PC-3 (cell line): ENCODE measurements around the gene PDE11A. TPM values are rescaled to one million over a fixed set of nuclear protein-coding genes. Genes with fewer than 3 reads are reported as not detected.

ENCODE experiments used
- ATAC-seq: fragments of 200-7000 bp; cut with Tn5 transposase; 2 replicates; pipeline ENCODE4 v1.9.1; 2020; ENCODE audit warnings: mild to moderate bottlenecking, moderate library complexity
- BruUV-seq: library from RNA; stranded (reverse); fragments of 400-500 nt; replicated peaks from 2 replicates; lab custom pipeline; 2021; lab: Mats Ljungman, UMichigan
- CTCF ChIA-PET: fragments of 300-600 bp; sonication (Branson Sonifier 250); formaldehyde crosslinking; loops from one replicate; lab custom pipeline; 2022; ENCODE audit warnings: antibody characterized with exemption; lab: Charles Lee
- POLR2A ChIA-PET: fragments of 300-600 bp; sonication (Branson Sonifier 250); formaldehyde crosslinking; loops from one replicate; lab custom pipeline; 2022; ENCODE audit warnings: antibody characterized with exemption; ENCODE audit not compliant: unreplicated experiment; lab: Charles Lee
- DNase-seq: peaks from one replicate; pipeline ENCODE4 v3.0.0-alpha.2; 2015
- H2AFZ ChIP-seq: fragments of 300-600 bp; sonication (generic); 2 replicates; pipeline ENCODE4 v1.6.0; 2016; ENCODE audit warnings: antibody characterized with exemption, low read length
- H3F3A ChIP-seq: fragments of 300-600 bp; sonication (generic); one replicate; pipeline ENCODE4 v1.6.0; 2017; ENCODE audit warnings: antibody characterized with exemption, low read length, control low read depth, mild to moderate bottlenecking; ENCODE audit not compliant: unreplicated experiment
- H3K27ac ChIP-seq: fragments of 300-600 bp; sonication (generic); 2 replicates; pipeline ENCODE4 v1.5.1; 2016; ENCODE audit warnings: mild to moderate bottlenecking, low read length
- H3K27me3 ChIP-seq: fragments of 300-600 bp; sonication (generic); 2 replicates; pipeline ENCODE4 v1.6.1; 2016; ENCODE audit warnings: low read length, mixed read lengths
- H3K36me3 ChIP-seq: fragments of 300-600 bp; sonication (generic); 2 replicates; pipeline ENCODE4 v1.6.1; 2016; ENCODE audit warnings: low read depth, mixed run types, low read length, mixed read lengths
- H3K4me1 ChIP-seq: fragments of 300-600 bp; sonication (generic); 2 replicates; pipeline ENCODE4 v1.5.1; 2016; ENCODE audit warnings: low read length; ENCODE audit not compliant: insufficient read depth
- H3K4me2 ChIP-seq: fragments of 300-600 bp; sonication (generic); 2 replicates; pipeline ENCODE4 v1.6.0; 2016; ENCODE audit warnings: low read length
- H3K4me3 ChIP-seq: fragments of 300-600 bp; sonication (generic); 2 replicates; pipeline ENCODE4 v1.5.1; 2016; ENCODE audit warnings: mild to moderate bottlenecking, low read length, mixed read lengths
- H3K79me2 ChIP-seq: fragments of 300-600 bp; sonication (generic); 2 replicates; pipeline ENCODE4 v1.6.1; 2017; ENCODE audit warnings: low read length, mixed read lengths
- H3K9ac ChIP-seq: fragments of 300-600 bp; sonication (generic); 2 replicates; pipeline ENCODE4 v1.6.0; 2016; ENCODE audit warnings: mild to moderate bottlenecking, low read length
- H3K9me2 ChIP-seq: fragments of 300-600 bp; sonication (generic); replicated peaks from 2 replicates; pipeline ENCODE4 v1.6.1; 2016; ENCODE audit warnings: mixed run types, low read length, mixed read lengths
- H3K9me3 ChIP-seq: fragments of 300-600 bp; sonication (generic); 2 replicates; pipeline ENCODE4 v1.6.1; 2016; ENCODE audit warnings: low read length, mixed read lengths
- H4K20me1 ChIP-seq: fragments of 300-600 bp; sonication (generic); 2 replicates; pipeline ENCODE4 v1.6.1; 2016; ENCODE audit warnings: low read length, mixed read lengths
- CTCF ChIP-seq: fragments of 300-600 bp; sonication (generic); conservative IDR thresholded peaks from 2 replicates; pipeline ENCODE4 v1.5.1; 2017; ENCODE audit warnings: antibody characterized with exemption, low read depth, mild to moderate bottlenecking, low read length
- EZH2 ChIP-seq: fragments of 300-600 bp; sonication (generic); IDR thresholded peaks from one replicate; pipeline ENCODE4 v1.6.1; 2017; ENCODE audit warnings: antibody characterized with exemption, mild to moderate bottlenecking, low read length; ENCODE audit not compliant: unreplicated experiment
- EZH2phosphoT487 ChIP-seq: fragments of 300-600 bp; sonication (generic); IDR thresholded peaks from 2 replicates; pipeline ENCODE4 v1.6.1; 2018; ENCODE audit warnings: mild to moderate bottlenecking, antibody characterized with exemption, low read length, borderline replicate concordance
- intact Hi-C: fragments of 100-400 bp; cut with micrococcal nuclease; formaldehyde crosslinking; loops from 2 replicates; pipeline ENCODE4 v1.9.0; 2023
- total RNA-seq: library from RNA; depleted of rRNA; stranded (reverse); fragments of >200 nt; gene quantifications from 2 replicates; pipeline ENCODE4 v1.2.3, GENCODE V29; 2014

Gene PDE11A
- total RNA-seq, 1 experiment from 2014 or later = 0.15 TPM

DNA sequence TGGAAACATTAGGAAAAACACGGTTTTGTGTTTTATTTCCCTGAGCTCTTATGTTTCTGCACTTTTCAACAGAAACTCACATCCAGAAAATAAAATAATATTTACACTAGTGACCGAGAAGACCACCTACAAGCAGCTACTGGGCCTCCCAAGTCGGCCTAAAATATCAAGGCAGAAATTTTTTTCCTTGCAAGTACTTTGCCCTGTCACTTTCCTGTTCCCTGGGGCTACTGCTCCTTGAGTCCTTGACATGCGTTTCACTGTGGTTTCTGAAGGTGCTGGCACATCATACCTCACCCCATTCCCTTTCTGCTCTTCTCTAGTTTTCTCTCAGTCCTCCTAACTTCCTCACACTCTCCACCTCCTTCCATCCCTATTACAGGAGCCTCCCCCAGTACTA, 400.9 kb downstream of the PDE11A start:
- Histone ChIP-seq H3K9ac (no peak overlapping the region), H3K36me3 (no peaks in the 10 kb centered on the region), H3K27me3 (peaks cover 44% of the 10 kb centered on the region), H3K9me2 (no peaks in the 10 kb centered on the region), H3K4me1 (no peaks in the 10 kb centered on the region), H3K9me3 (no peaks in the 10 kb centered on the region), H2AFZ (no peak overlapping the region), H3K27ac (no peak overlapping the region), H3K4me2 (no peak overlapping the region), H3K4me3 (no peak overlapping the region), H4K20me1 (no peaks in the 10 kb centered on the region), H3K79me2 (no peaks in the 10 kb centered on the region), H3F3A (no peaks in the 10 kb centered on the region)
- DNase-seq (no peak), ATAC-seq (no peak)
- POLR2A ChIA-PET = no interaction called here
- intact Hi-C loops = no loop called here
- CTCF ChIA-PET = no interaction called here
- TF ChIP-seq CTCF (no peak), EZH2phosphoT487 (no peak), EZH2 (no peak)
- BruUV-seq = no TSS peak

DNA sequence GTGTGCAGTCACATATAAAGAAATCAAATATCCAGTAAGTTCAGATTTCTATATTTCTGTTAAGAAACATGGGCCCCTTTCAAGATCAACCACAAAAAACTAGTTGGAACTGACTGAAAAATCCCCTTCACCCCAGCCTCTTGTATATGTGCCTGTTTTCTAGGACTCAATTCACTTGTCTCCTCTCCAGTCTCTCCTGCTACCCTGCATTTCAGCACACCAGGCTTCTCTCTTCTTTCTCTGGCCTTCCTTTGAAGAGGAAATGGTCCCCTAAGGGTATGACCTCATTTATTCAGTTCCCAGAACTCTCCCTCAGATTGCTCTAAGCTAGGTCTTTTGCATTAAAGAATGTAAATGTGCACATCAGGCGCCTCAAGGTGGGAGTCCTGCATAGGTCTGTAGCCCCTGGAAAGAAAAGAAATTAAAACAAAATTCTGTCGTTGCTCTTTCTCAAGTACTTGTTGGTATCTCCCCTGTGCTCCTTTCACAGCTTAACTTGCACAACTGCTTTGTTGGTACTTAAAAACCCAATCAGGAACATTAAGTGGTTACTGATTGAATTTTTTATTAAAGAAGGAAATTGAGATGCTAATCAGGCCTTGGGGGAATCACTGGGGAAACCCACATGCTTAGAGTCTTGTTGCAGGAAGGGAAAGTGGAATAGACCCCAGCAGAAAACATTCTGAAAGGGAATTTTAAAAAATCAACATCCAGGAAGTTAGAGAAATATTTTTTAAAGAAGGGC, 401.6 kb downstream of the PDE11A start:
- no peak overlapping the region for H2AFZ ChIP-seq
- ChIA-PET POLR2A (no interaction called here), CTCF (no interaction called here)
- no peak overlapping the region for H3K4me2 ChIP-seq
- H3F3A ChIP-seq = no peaks in the 10 kb centered on the region
- no peaks in the 10 kb centered on the region for H3K4me1 ChIP-seq
- peaks cover 37% of the 10 kb centered on the region for H3K27me3 ChIP-seq
- intact Hi-C loops = no loop called here
- H3K36me3 ChIP-seq = no peaks in the 10 kb centered on the region
- no peaks in the 10 kb centered on the region for H4K20me1 ChIP-seq
- TF ChIP-seq CTCF = no peak
- no peak for TF ChIP-seq EZH2
- no peaks in the 10 kb centered on the region for H3K9me2 ChIP-seq
- H3K4me3 ChIP-seq = no peak overlapping the region
- H3K27ac ChIP-seq = no peak overlapping the region
- DNase-seq (no peak), ATAC-seq (no peak)
- H3K79me2 ChIP-seq = no peaks in the 10 kb centered on the region
- no peak overlapping the region for H3K9ac ChIP-seq
- BruUV-seq = no TSS peak
- H3K9me3 ChIP-seq = no peaks in the 10 kb centered on the region

- Histone ChIP-seq H4K20me1 (no peaks in the 10 kb centered on the region), H3K27me3 (peaks cover 30% of the 10 kb centered on the region; the same call in 1 of the 2 replicates), H3K9me3 (no peaks in the 10 kb centered on the region), H2AFZ (no peak overlapping the region), H3K79me2 (no peaks in the 10 kb centered on the region), H3K9ac (no peak overlapping the region), H3K9me2 (no peaks in the 10 kb centered on the region), H3K4me2 (no peak overlapping the region), H3K36me3 (no peaks in the 10 kb centered on the region), H3K4me3 (no peak overlapping the region), H3K27ac (no peak overlapping the region), H3F3A (no peaks in the 10 kb centered on the region), H3K4me1 (no peaks in the 10 kb centered on the region)
- CTCF ChIA-PET = no interaction called here
- no TSS peak for BruUV-seq
- intact Hi-C loops = no loop called here
- POLR2A ChIA-PET = no interaction called here
- TF ChIP-seq CTCF (no peak), EZH2phosphoT487 (no peak), EZH2 (no peak)
- ATAC-seq (no peak), DNase-seq (no peak)
Observed at GRCh38 chr2:177669625-177670330, 402.8 kb downstream of the PDE11A start.
